HCT116 (cell line): ENCODE results near the gene CCDC188. TPM values are rescaled to one million over a fixed set of nuclear protein-coding genes. Genes with fewer than 3 reads are reported as not detected.

Experiments used
- ATAC-seq: fragments of 200-7000 bp; cut with Tn5 transposase; 2 replicates; pipeline ENCODE4 v1.9.1; 2020; ENCODE audit warnings: mild to moderate bottlenecking, moderate library complexity
- BruUV-seq: library from RNA; stranded (reverse); fragments of 400-500 nt; replicated peaks from 2 replicates; lab custom pipeline; 2021; lab: Mats Ljungman, UMichigan
- CTCF ChIA-PET: fragments of 300-600 bp; sonication (Branson Sonifier 250); formaldehyde crosslinking; loops from one replicate; lab custom pipeline; 2021; ENCODE audit warnings: antibody characterized with exemption; lab: Charles Lee
- POLR2A ChIA-PET: fragments of 300-600, 350-600 bp; sonication (Branson Sonifier 250); formaldehyde crosslinking; loops from one replicate; lab custom pipeline; 2021; ENCODE audit warnings: antibody characterized with exemption; lab: Charles Lee
- RAD21 ChIA-PET, 2 experiments: fragments of 300-600 bp; sonication (Branson Sonifier 250); formaldehyde crosslinking; loops; one replicate each; lab custom pipeline; 2023; ENCODE audit warnings: low total read pairs in 2 of 2; ENCODE audit not compliant: uncharacterized antibody in 2 of 2, unreplicated experiment in 2 of 2, low non-redundant PET in 1 of 2; lab: Charles Lee
- DNase-seq: peaks from one replicate; pipeline ENCODE4 v3.0.0-alpha.2; 2010; ENCODE audit warnings: low read depth, low spot score
- H2AFZ ChIP-seq: fragments of 200-600 bp; shearing (Covaris generic), sonication (generic); 2 replicates; pipeline ENCODE4 v1.6.1; 2017; ENCODE audit warnings: low read depth, mixed run types, mixed read lengths, antibody characterized with exemption, low read length; ENCODE audit not compliant: poor library complexity, severe bottlenecking
- H3K27ac ChIP-seq: 2 replicates; pipeline ENCODE4 v1.5.1; 2012; ENCODE audit warnings: low read depth, low read length
- H3K27me3 ChIP-seq: fragments of 200-600 bp; sonication (generic); 2 replicates; pipeline ENCODE4 v1.6.1; 2016; ENCODE audit warnings: mixed run types, low read length, mixed read lengths; ENCODE audit not compliant: insufficient read depth
- H3K36me3 ChIP-seq, 2 experiments: fragments of 200-500 bp in 1 of 2; fragments of 200-600 bp in 1 of 2; sonication (Bioruptor generic) in 1 of 2; sonication (generic) in 1 of 2; 2 replicates each; pipeline versions ENCODE4 v1.5.1 to v1.6.1; 2014 to 2016; ENCODE audit warnings: low read length in 2 of 2, inconsistent platforms in 1 of 2, mixed read lengths in 1 of 2, mixed run types in 1 of 2; ENCODE audit not compliant: insufficient read depth in 2 of 2, control insufficient read depth in 1 of 2
- H3K4me1 ChIP-seq, 2 experiments: fragments of 200-600 bp in 1 of 2; sonication (generic) in 1 of 2; 2 replicates each; pipeline versions ENCODE4 v1.5.1 to v1.6.1; 2012 to 2017; ENCODE audit warnings: low read length in 2 of 2, inconsistent platforms in 1 of 2, mild to moderate bottlenecking in 1 of 2, mixed read lengths in 1 of 2, mixed run types in 1 of 2, moderate library complexity in 1 of 2; ENCODE audit not compliant: insufficient read depth in 2 of 2, control insufficient read depth in 1 of 2
- H3K4me2 ChIP-seq: fragments of 200-600 bp; sonication (generic); 2 replicates; pipeline ENCODE4 v1.6.1; 2017; ENCODE audit warnings: mixed run types, low read length, mixed read lengths
- H3K4me3 ChIP-seq, 2 experiments: fragments of 200-600 bp in 1 of 2; sonication (generic) in 1 of 2; replicated peaks in 1 of 2; 2 replicates each; pipeline ENCODE4 v1.5.1; 2011 to 2016; ENCODE audit warnings: low read length in 2 of 2, control low read depth in 1 of 2, low read depth in 1 of 2, mild to moderate bottlenecking in 1 of 2, mixed read lengths in 1 of 2, mixed run types in 1 of 2
- H3K79me2 ChIP-seq: fragments of 200-600 bp; sonication (generic); 2 replicates; pipeline ENCODE4 v1.6.1; 2017; ENCODE audit warnings: mild to moderate bottlenecking, mixed run types, low read length, moderate library complexity, mixed read lengths; ENCODE audit not compliant: insufficient read depth
- H3K9ac ChIP-seq: fragments of 200-600 bp; sonication (generic); 2 replicates; pipeline ENCODE4 v1.6.1; 2016; ENCODE audit warnings: low read length, mixed read lengths
- H3K9me2 ChIP-seq: fragments of 200-600 bp; sonication (generic), shearing (Covaris generic); 2 replicates; pipeline ENCODE4 v1.6.1; 2017; ENCODE audit warnings: mixed run types, mild to moderate bottlenecking, moderate library complexity; ENCODE audit not compliant: insufficient read depth
- H3K9me3 ChIP-seq, 2 experiments: fragments of 200-500 bp in 1 of 2; fragments of 200-600 bp in 1 of 2; sonication (Bioruptor generic) in 1 of 2; sonication (generic) in 1 of 2; 2 replicates each; pipeline ENCODE4 v1.6.1; 2014 to 2017; ENCODE audit warnings: low read length in 2 of 2, mixed read lengths in 2 of 2, inconsistent platforms in 1 of 2, low read depth in 1 of 2, mild to moderate bottlenecking in 1 of 2, mixed run types in 1 of 2, moderate library complexity in 1 of 2; ENCODE audit not compliant: control insufficient read depth in 1 of 2, insufficient read depth in 1 of 2
- H4K20me1 ChIP-seq: fragments of 200-600 bp; sonication (generic), shearing (Covaris generic); 2 replicates; pipeline ENCODE4 v1.6.1; 2017; ENCODE audit warnings: mixed run types, mild to moderate bottlenecking, moderate library complexity; ENCODE audit not compliant: insufficient read depth
- CBX3 ChIP-seq: IDR thresholded peaks from 2 replicates; pipeline ENCODE4 v1.6.1; 2012; ENCODE audit warnings: low read depth
- CEBPB ChIP-seq: IDR thresholded peaks from 2 replicates; pipeline ENCODE4 v1.6.1; 2012; ENCODE audit warnings: low read depth
- EGR1 ChIP-seq: IDR thresholded peaks from 2 replicates; pipeline ENCODE4 v1.6.1; 2012; ENCODE audit warnings: low read depth
- EZH2 ChIP-seq: fragments of 200-600 bp; sonication (generic); IDR thresholded peaks from 2 replicates; pipeline ENCODE4 v1.6.1; 2017; ENCODE audit warnings: antibody characterized with exemption, mixed run types
- EZH2phosphoT487 ChIP-seq: fragments of 200-600 bp; IDR thresholded peaks from 2 replicates; pipeline ENCODE4 v1.6.1; 2018; ENCODE audit warnings: antibody characterized with exemption, borderline replicate concordance
- FOSL1 ChIP-seq: IDR thresholded peaks from 2 replicates; pipeline ENCODE4 v1.6.1; 2012; ENCODE audit warnings: low read depth
- RAD21 ChIP-seq: IDR thresholded peaks from 2 replicates; pipeline ENCODE4 v1.6.1; 2012; ENCODE audit warnings: low read depth, mild to moderate bottlenecking
- SIN3A ChIP-seq: IDR thresholded peaks from 2 replicates; pipeline ENCODE4 v1.6.1; 2012; ENCODE audit warnings: low read depth
- SP1 ChIP-seq: IDR thresholded peaks from 2 replicates; pipeline ENCODE4 v1.6.1; 2012; ENCODE audit warnings: low read depth
- SRF ChIP-seq: IDR thresholded peaks from 2 replicates; pipeline ENCODE4 v1.6.1; 2012; ENCODE audit warnings: low read depth
- TCF7L2 ChIP-seq: IDR thresholded peaks from 2 replicates; pipeline ENCODE4 v1.7.0; 2011; ENCODE audit warnings: borderline replicate concordance, inconsistent platforms; ENCODE audit not compliant: insufficient read depth, insufficient read length; ENCODE audit errors: extremely low read depth
- YY1 ChIP-seq: IDR thresholded peaks from 2 replicates; pipeline ENCODE4 v1.6.1; 2011; ENCODE audit warnings: low read length, low read depth, moderate library complexity, mild to moderate bottlenecking; ENCODE audit not compliant: insufficient replicate concordance; ENCODE audit errors: extremely low read depth
- ZFX ChIP-seq: fragments of 450-650 bp; IDR thresholded peaks from 2 replicates; pipeline ENCODE4 v1.6.1; 2017
- intact Hi-C: fragments of 100-400 bp; cut with micrococcal nuclease; formaldehyde crosslinking; loops from 2 replicates; pipeline ENCODE4 v1.10.0; 2022
- total RNA-seq: library from RNA; stranded (reverse); gene quantifications from one replicate; pipeline ENCODE4 v1.2.1, GENCODE V29; 2021; ENCODE audit not compliant: unreplicated experiment
- TF ChIP-seq, protein P1 (sequence below): IDR thresholded peaks from 2 replicates; pipeline ENCODE4 v1.6.1; 2012
- TF ChIP-seq, protein P2 (sequence below): IDR thresholded peaks from 2 replicates; pipeline ENCODE4 v1.6.1; 2012
- TF ChIP-seq, protein P3 (sequence below): IDR thresholded peaks from 2 replicates; pipeline ENCODE4 v1.6.1; 2012; ENCODE audit warnings: low read depth
- TF ChIP-seq, protein P4 (sequence below), 3 experiments: fragments of 200-600 bp in 1 of 3; sonication (generic) in 1 of 3; IDR thresholded peaks in 2 of 3; conservative IDR thresholded peaks in 1 of 3; 2 replicates each; pipeline ENCODE4 v1.5.1; 2012 to 2017; ENCODE audit warnings: low read depth in 2 of 3, low read length in 2 of 3, antibody characterized with exemption in 1 of 3, borderline replicate concordance in 1 of 3, control low read depth in 1 of 3, mild to moderate bottlenecking in 1 of 3, mixed read lengths in 1 of 3, mixed run types in 1 of 3, moderate library complexity in 1 of 3; ENCODE audit not compliant: insufficient read depth in 1 of 3

CCDC188 gene
- total RNA-seq, 1 experiment from 2014 or later, result not detected

DNA sequence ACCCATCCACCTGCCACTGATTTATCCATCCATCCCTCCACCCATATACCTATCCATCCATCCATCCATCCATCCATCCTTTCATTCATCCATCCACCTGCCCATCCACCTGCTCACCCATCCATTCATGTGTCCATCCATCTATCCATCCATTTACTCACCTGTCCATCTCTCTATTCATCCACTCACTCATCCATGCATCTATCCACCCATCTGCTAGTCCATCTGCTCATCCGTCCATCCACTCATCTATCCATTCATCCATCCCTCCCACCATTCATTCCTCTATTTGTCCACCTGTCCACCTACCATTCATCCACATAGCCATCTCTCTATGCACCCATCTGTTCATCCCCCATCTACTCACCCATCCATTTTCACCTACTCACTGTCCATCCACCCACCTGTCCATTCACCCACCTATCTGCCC, 48.6 kb upstream of the CCDC188 start:
- H3K9ac ChIP-seq, result no peak overlapping the region
- no peaks in the 10 kb centered on the region for H3K9me2 ChIP-seq
- H3K27me3 ChIP-seq, result 0 out of 2 replicates have a peak, but pooled peaks cover 3% of the 10 kb centered on the region
- TF ChIP-seq SP1 (no peak), YY1 (no peak), SIN3A (no peak), CBX3 (no peak), EZH2phosphoT487 (no peak), RAD21 (no peak), EGR1 (no peak), FOSL1 (no peak), ZFX (no peak), EZH2 (no peak), TCF7L2 (no peak), CEBPB (no peak), SRF (no peak)
- TF ChIP-seq, protein P1, sequence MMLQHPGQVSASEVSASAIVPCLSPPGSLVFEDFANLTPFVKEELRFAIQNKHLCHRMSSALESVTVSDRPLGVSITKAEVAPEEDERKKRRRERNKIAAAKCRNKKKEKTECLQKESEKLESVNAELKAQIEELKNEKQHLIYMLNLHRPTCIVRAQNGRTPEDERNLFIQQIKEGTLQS, result no peak
- TF ChIP-seq, protein P2, sequence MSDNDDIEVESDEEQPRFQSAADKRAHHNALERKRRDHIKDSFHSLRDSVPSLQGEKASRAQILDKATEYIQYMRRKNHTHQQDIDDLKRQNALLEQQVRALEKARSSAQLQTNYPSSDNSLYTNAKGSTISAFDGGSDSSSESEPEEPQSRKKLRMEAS, result no peak
- TF ChIP-seq, protein P3, sequence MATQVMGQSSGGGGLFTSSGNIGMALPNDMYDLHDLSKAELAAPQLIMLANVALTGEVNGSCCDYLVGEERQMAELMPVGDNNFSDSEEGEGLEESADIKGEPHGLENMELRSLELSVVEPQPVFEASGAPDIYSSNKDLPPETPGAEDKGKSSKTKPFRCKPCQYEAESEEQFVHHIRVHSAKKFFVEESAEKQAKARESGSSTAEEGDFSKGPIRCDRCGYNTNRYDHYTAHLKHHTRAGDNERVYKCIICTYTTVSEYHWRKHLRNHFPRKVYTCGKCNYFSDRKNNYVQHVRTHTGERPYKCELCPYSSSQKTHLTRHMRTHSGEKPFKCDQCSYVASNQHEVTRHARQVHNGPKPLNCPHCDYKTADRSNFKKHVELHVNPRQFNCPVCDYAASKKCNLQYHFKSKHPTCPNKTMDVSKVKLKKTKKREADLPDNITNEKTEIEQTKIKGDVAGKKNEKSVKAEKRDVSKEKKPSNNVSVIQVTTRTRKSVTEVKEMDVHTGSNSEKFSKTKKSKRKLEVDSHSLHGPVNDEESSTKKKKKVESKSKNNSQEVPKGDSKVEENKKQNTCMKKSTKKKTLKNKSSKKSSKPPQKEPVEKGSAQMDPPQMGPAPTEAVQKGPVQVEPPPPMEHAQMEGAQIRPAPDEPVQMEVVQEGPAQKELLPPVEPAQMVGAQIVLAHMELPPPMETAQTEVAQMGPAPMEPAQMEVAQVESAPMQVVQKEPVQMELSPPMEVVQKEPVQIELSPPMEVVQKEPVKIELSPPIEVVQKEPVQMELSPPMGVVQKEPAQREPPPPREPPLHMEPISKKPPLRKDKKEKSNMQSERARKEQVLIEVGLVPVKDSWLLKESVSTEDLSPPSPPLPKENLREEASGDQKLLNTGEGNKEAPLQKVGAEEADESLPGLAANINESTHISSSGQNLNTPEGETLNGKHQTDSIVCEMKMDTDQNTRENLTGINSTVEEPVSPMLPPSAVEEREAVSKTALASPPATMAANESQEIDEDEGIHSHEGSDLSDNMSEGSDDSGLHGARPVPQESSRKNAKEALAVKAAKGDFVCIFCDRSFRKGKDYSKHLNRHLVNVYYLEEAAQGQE, result no peak
- TF ChIP-seq, protein P4, sequence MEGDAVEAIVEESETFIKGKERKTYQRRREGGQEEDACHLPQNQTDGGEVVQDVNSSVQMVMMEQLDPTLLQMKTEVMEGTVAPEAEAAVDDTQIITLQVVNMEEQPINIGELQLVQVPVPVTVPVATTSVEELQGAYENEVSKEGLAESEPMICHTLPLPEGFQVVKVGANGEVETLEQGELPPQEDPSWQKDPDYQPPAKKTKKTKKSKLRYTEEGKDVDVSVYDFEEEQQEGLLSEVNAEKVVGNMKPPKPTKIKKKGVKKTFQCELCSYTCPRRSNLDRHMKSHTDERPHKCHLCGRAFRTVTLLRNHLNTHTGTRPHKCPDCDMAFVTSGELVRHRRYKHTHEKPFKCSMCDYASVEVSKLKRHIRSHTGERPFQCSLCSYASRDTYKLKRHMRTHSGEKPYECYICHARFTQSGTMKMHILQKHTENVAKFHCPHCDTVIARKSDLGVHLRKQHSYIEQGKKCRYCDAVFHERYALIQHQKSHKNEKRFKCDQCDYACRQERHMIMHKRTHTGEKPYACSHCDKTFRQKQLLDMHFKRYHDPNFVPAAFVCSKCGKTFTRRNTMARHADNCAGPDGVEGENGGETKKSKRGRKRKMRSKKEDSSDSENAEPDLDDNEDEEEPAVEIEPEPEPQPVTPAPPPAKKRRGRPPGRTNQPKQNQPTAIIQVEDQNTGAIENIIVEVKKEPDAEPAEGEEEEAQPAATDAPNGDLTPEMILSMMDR (IDR thresholded peaks at IDR 0.05 in 2 of 3, conservative IDR thresholded peaks at IDR 0.05 in 1 of 3; ENCODE audit: borderline replicate concordance in 1 of 3, insufficient read depth in 1 of 3, low read depth in 2 of 3, low read length in 2 of 3), result no peak
- no TSS peak for BruUV-seq
- DNase-seq (no peak), ATAC-seq (no peak)
- H4K20me1 ChIP-seq, result no peaks in the 10 kb centered on the region
- CTCF ChIA-PET, result no interaction called here
- H3K27ac ChIP-seq, result no peak overlapping the region
- intact Hi-C loops, result no loop called here
- no peaks in the 10 kb centered on the region for H3K36me3 ChIP-seq
- POLR2A ChIA-PET, result no interaction called here
- no peak overlapping the region for H3K4me2 ChIP-seq
- H3K9me3 ChIP-seq, result no peaks in the 10 kb centered on the region
- H3K4me3 ChIP-seq, result no peak overlapping the region
- no peak overlapping the region for H2AFZ ChIP-seq
- H3K79me2 ChIP-seq, result no peaks in the 10 kb centered on the region
- peaks cover 15 to 20% of the 10 kb centered on the region in 2 experiments for H3K4me1 ChIP-seq
- RAD21 ChIA-PET, result no interaction called here
